HCT116 (cell line): ENCODE data around the gene PIPOX. TPM values are rescaled to one million over a fixed set of nuclear protein-coding genes. Genes with fewer than 3 reads are reported as not detected.

Experiments
- ATAC-seq: fragments of 200-7000 bp; cut with Tn5 transposase; 2 replicates; pipeline ENCODE4 v1.9.1; 2020; ENCODE audit warnings: mild to moderate bottlenecking, moderate library complexity
- BruUV-seq: library from RNA; stranded (reverse); fragments of 400-500 nt; replicated peaks from 2 replicates; lab custom pipeline; 2021; lab: Mats Ljungman, UMichigan
- CTCF ChIA-PET: fragments of 300-600 bp; sonication (Branson Sonifier 250); formaldehyde crosslinking; loops from one replicate; lab custom pipeline; 2021; ENCODE audit warnings: antibody characterized with exemption; lab: Charles Lee
- POLR2A ChIA-PET: fragments of 300-600, 350-600 bp; sonication (Branson Sonifier 250); formaldehyde crosslinking; loops from one replicate; lab custom pipeline; 2021; ENCODE audit warnings: antibody characterized with exemption; lab: Charles Lee
- RAD21 ChIA-PET, 2 experiments: fragments of 300-600 bp; sonication (Branson Sonifier 250); formaldehyde crosslinking; loops; one replicate each; lab custom pipeline; 2023; ENCODE audit warnings: low total read pairs in 2 of 2; ENCODE audit not compliant: uncharacterized antibody in 2 of 2, unreplicated experiment in 2 of 2, low non-redundant PET in 1 of 2; lab: Charles Lee
- DNase-seq: peaks from one replicate; pipeline ENCODE4 v3.0.0-alpha.2; 2010; ENCODE audit warnings: low read depth, low spot score
- H2AFZ ChIP-seq: fragments of 200-600 bp; shearing (Covaris generic), sonication (generic); 2 replicates; pipeline ENCODE4 v1.6.1; 2017; ENCODE audit warnings: low read depth, mixed run types, mixed read lengths, antibody characterized with exemption, low read length; ENCODE audit not compliant: poor library complexity, severe bottlenecking
- H3K27ac ChIP-seq: 2 replicates; pipeline ENCODE4 v1.5.1; 2012; ENCODE audit warnings: low read depth, low read length
- H3K27me3 ChIP-seq: fragments of 200-600 bp; sonication (generic); 2 replicates; pipeline ENCODE4 v1.6.1; 2016; ENCODE audit warnings: mixed run types, low read length, mixed read lengths; ENCODE audit not compliant: insufficient read depth
- H3K36me3 ChIP-seq, 2 experiments: fragments of 200-500 bp in 1 of 2; fragments of 200-600 bp in 1 of 2; sonication (Bioruptor generic) in 1 of 2; sonication (generic) in 1 of 2; 2 replicates each; pipeline versions ENCODE4 v1.5.1 to v1.6.1; 2014 to 2016; ENCODE audit warnings: low read length in 2 of 2, inconsistent platforms in 1 of 2, mixed read lengths in 1 of 2, mixed run types in 1 of 2; ENCODE audit not compliant: insufficient read depth in 2 of 2, control insufficient read depth in 1 of 2
- H3K4me1 ChIP-seq, 2 experiments: fragments of 200-600 bp in 1 of 2; sonication (generic) in 1 of 2; 2 replicates each; pipeline versions ENCODE4 v1.5.1 to v1.6.1; 2012 to 2017; ENCODE audit warnings: low read length in 2 of 2, inconsistent platforms in 1 of 2, mild to moderate bottlenecking in 1 of 2, mixed read lengths in 1 of 2, mixed run types in 1 of 2, moderate library complexity in 1 of 2; ENCODE audit not compliant: insufficient read depth in 2 of 2, control insufficient read depth in 1 of 2
- H3K4me2 ChIP-seq: fragments of 200-600 bp; sonication (generic); 2 replicates; pipeline ENCODE4 v1.6.1; 2017; ENCODE audit warnings: mixed run types, low read length, mixed read lengths
- H3K4me3 ChIP-seq, 2 experiments: fragments of 200-600 bp in 1 of 2; sonication (generic) in 1 of 2; replicated peaks in 1 of 2; 2 replicates each; pipeline ENCODE4 v1.5.1; 2011 to 2016; ENCODE audit warnings: low read length in 2 of 2, control low read depth in 1 of 2, low read depth in 1 of 2, mild to moderate bottlenecking in 1 of 2, mixed read lengths in 1 of 2, mixed run types in 1 of 2
- H3K79me2 ChIP-seq: fragments of 200-600 bp; sonication (generic); 2 replicates; pipeline ENCODE4 v1.6.1; 2017; ENCODE audit warnings: mild to moderate bottlenecking, mixed run types, low read length, moderate library complexity, mixed read lengths; ENCODE audit not compliant: insufficient read depth
- H3K9ac ChIP-seq: fragments of 200-600 bp; sonication (generic); 2 replicates; pipeline ENCODE4 v1.6.1; 2016; ENCODE audit warnings: low read length, mixed read lengths
- H3K9me2 ChIP-seq: fragments of 200-600 bp; sonication (generic), shearing (Covaris generic); 2 replicates; pipeline ENCODE4 v1.6.1; 2017; ENCODE audit warnings: mixed run types, mild to moderate bottlenecking, moderate library complexity; ENCODE audit not compliant: insufficient read depth
- H3K9me3 ChIP-seq, 2 experiments: fragments of 200-500 bp in 1 of 2; fragments of 200-600 bp in 1 of 2; sonication (Bioruptor generic) in 1 of 2; sonication (generic) in 1 of 2; 2 replicates each; pipeline ENCODE4 v1.6.1; 2014 to 2017; ENCODE audit warnings: low read length in 2 of 2, mixed read lengths in 2 of 2, inconsistent platforms in 1 of 2, low read depth in 1 of 2, mild to moderate bottlenecking in 1 of 2, mixed run types in 1 of 2, moderate library complexity in 1 of 2; ENCODE audit not compliant: control insufficient read depth in 1 of 2, insufficient read depth in 1 of 2
- H4K20me1 ChIP-seq: fragments of 200-600 bp; sonication (generic), shearing (Covaris generic); 2 replicates; pipeline ENCODE4 v1.6.1; 2017; ENCODE audit warnings: mixed run types, mild to moderate bottlenecking, moderate library complexity; ENCODE audit not compliant: insufficient read depth
- CEBPB ChIP-seq: IDR thresholded peaks from 2 replicates; pipeline ENCODE4 v1.6.1; 2012; ENCODE audit warnings: low read depth
- ELF1 ChIP-seq: IDR thresholded peaks from 2 replicates; pipeline ENCODE4 v1.6.1; 2012; ENCODE audit warnings: low read depth, borderline replicate concordance
- JUND ChIP-seq: IDR thresholded peaks from 2 replicates; pipeline ENCODE4 v1.6.1; 2012
- POLR2A ChIP-seq: IDR thresholded peaks from 2 replicates; pipeline ENCODE4 v1.7.0; 2011; ENCODE audit warnings: borderline replicate concordance; ENCODE audit not compliant: insufficient read depth, insufficient read length; ENCODE audit errors: extremely low read depth
- SP1 ChIP-seq: IDR thresholded peaks from 2 replicates; pipeline ENCODE4 v1.6.1; 2012; ENCODE audit warnings: low read depth
- SRF ChIP-seq: IDR thresholded peaks from 2 replicates; pipeline ENCODE4 v1.6.1; 2012; ENCODE audit warnings: low read depth
- ZNF274 ChIP-seq: fragments of 200-500 bp; sonication (Bioruptor generic); IDR thresholded peaks from 2 replicates; pipeline ENCODE4 v1.6.1; 2014; ENCODE audit warnings: mild to moderate bottlenecking, low read depth, low read length, inconsistent platforms
- intact Hi-C: fragments of 100-400 bp; cut with micrococcal nuclease; formaldehyde crosslinking; loops from 2 replicates; pipeline ENCODE4 v1.10.0; 2022
- total RNA-seq: library from RNA; stranded (reverse); gene quantifications from one replicate; pipeline ENCODE4 v1.2.1, GENCODE V29; 2021; ENCODE audit not compliant: unreplicated experiment
- TF ChIP-seq, protein P1 (sequence below): IDR thresholded peaks from 2 replicates; pipeline ENCODE4 v1.6.1; 2011; ENCODE audit warnings: mild to moderate bottlenecking, low read length, moderate library complexity; ENCODE audit not compliant: insufficient replicate concordance; ENCODE audit errors: extremely low read depth
- TF ChIP-seq, protein P2 (sequence below), 3 experiments: fragments of 200-600 bp in 1 of 3; sonication (generic) in 1 of 3; IDR thresholded peaks in 2 of 3; conservative IDR thresholded peaks in 1 of 3; 2 replicates each; pipeline ENCODE4 v1.5.1; 2012 to 2017; ENCODE audit warnings: low read depth in 2 of 3, low read length in 2 of 3, antibody characterized with exemption in 1 of 3, borderline replicate concordance in 1 of 3, control low read depth in 1 of 3, mild to moderate bottlenecking in 1 of 3, mixed read lengths in 1 of 3, mixed run types in 1 of 3, moderate library complexity in 1 of 3; ENCODE audit not compliant: insufficient read depth in 1 of 3
- TF ChIP-seq, protein P3 (sequence below): IDR thresholded peaks from 2 replicates; pipeline ENCODE4 v1.6.1; 2012

PIPOX gene
- total RNA-seq, 1 experiment from 2014 or later, result 1.8 TPM

DNA sequence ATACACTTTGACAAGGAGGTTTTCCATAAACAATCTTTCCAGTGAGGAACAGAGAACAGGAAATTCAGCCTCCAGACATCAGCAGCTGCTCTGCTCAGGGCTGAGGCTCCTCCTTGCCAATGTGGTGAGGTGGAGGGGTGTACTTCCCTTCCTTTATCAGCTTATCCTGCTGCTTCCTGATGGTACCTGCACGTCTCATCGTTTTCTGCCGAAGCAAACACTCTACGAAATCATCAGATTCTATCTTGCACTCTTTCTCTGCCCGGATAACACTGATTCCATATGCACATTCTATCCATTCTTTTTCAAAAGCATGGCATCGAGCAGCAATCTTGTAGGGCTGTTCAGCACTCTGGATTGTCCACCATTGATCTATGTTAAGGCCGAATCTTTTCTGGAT lies 21.7 kb upstream of the PIPOX start (continued):
- TF ChIP-seq, protein P1, sequence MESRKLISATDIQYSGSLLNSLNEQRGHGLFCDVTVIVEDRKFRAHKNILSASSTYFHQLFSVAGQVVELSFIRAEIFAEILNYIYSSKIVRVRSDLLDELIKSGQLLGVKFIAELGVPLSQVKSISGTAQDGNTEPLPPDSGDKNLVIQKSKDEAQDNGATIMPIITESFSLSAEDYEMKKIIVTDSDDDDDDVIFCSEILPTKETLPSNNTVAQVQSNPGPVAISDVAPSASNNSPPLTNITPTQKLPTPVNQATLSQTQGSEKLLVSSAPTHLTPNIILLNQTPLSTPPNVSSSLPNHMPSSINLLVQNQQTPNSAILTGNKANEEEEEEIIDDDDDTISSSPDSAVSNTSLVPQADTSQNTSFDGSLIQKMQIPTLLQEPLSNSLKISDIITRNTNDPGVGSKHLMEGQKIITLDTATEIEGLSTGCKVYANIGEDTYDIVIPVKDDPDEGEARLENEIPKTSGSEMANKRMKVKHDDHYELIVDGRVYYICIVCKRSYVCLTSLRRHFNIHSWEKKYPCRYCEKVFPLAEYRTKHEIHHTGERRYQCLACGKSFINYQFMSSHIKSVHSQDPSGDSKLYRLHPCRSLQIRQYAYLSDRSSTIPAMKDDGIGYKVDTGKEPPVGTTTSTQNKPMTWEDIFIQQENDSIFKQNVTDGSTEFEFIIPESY, result no peak
- TF ChIP-seq SP1 (no peak), POLR2A (no peak), SRF (no peak), ELF1 (no peak), JUND (no peak)
- TF ChIP-seq, protein P2, sequence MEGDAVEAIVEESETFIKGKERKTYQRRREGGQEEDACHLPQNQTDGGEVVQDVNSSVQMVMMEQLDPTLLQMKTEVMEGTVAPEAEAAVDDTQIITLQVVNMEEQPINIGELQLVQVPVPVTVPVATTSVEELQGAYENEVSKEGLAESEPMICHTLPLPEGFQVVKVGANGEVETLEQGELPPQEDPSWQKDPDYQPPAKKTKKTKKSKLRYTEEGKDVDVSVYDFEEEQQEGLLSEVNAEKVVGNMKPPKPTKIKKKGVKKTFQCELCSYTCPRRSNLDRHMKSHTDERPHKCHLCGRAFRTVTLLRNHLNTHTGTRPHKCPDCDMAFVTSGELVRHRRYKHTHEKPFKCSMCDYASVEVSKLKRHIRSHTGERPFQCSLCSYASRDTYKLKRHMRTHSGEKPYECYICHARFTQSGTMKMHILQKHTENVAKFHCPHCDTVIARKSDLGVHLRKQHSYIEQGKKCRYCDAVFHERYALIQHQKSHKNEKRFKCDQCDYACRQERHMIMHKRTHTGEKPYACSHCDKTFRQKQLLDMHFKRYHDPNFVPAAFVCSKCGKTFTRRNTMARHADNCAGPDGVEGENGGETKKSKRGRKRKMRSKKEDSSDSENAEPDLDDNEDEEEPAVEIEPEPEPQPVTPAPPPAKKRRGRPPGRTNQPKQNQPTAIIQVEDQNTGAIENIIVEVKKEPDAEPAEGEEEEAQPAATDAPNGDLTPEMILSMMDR (IDR thresholded peaks at IDR 0.05 in 2 of 3, conservative IDR thresholded peaks at IDR 0.05 in 1 of 3; ENCODE audit: borderline replicate concordance in 1 of 3, insufficient read depth in 1 of 3, low read depth in 2 of 3, low read length in 2 of 3), result no peak

DNA sequence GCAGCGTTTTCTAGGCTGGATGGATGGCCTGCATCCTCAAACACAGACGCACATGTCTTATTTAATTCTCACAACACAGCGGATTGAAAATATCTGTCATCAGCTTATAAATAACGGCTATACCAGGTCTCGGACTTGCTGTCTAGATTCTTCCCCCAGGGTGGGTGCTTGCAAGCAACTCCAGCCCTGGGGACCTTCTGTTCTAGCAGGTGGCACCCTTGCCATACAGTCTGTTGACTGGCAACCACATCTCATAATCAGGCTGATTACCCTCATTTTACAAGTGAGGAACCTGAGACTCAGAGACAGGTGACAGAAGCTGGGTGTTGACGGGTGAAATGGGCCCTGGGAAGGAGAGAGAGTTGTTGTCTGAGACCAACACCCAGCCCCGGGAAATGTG lies 20.9 kb upstream of the PIPOX start:
- Histone ChIP-seq H2AFZ (no peak overlapping the region), H3K9me3 (no peaks in the 10 kb centered on the region), H3K9me2 (no peaks in the 10 kb centered on the region), H3K4me2 (no peak overlapping the region), H3K9ac (no peak overlapping the region), H3K36me3 (no peaks in the 10 kb centered on the region), H4K20me1 (no peaks in the 10 kb centered on the region), H3K27ac (no peak overlapping the region), H3K27me3 (peaks cover 54% of the 10 kb centered on the region), H3K4me1 (no peaks in the 10 kb centered on the region), H3K4me3 (no peak overlapping the region), H3K79me2 (no peaks in the 10 kb centered on the region)
- no peak for DNase-seq
- ChIA-PET RAD21 (no interaction called here), CTCF (no interaction called here), POLR2A (no interaction called here)
- TF ChIP-seq, protein P1, result no peak
- TF ChIP-seq ELF1 (no peak), JUND (no peak), CEBPB (no peak), ZNF274 (no peak)
- TF ChIP-seq, protein P3, sequence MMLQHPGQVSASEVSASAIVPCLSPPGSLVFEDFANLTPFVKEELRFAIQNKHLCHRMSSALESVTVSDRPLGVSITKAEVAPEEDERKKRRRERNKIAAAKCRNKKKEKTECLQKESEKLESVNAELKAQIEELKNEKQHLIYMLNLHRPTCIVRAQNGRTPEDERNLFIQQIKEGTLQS, result no peak
- no TSS peak for BruUV-seq
- no peak for ATAC-seq
- intact Hi-C loops, result no loop called here
